ENCODE data around the gene TIMM50.

The TIMM50 gene

GRCh38 chr19:39539165-39539517, 58.5 kb downstream of the TIMM50 start:
- DNase-seq: no peak

GRCh38 chr19:39539518-39540332, 59.1 kb downstream of the TIMM50 start, which contains the start of gene EID2:
Gene EID2 (minus strand): TSS chr19:39540161. CDS start chr19:39540079, 82 bp downstream.
- peak; percentile 97 for DNase-seq

GRCh38 chr19:39540333-39540673, 59.7 kb downstream of the TIMM50 start:
- DNase-seq: no peak
